BJ (cell line): Measurements from ENCODE around the gene TH. TPM values are rescaled to one million over a fixed set of nuclear protein-coding genes. Genes with fewer than 3 reads are reported as not detected.

ENCODE experiments used
- CTCF ChIA-PET: fragments of 350-600 bp; formaldehyde crosslinking; extraction: SDS; loops from one replicate; lab custom pipeline; 2021; ENCODE audit warnings: antibody characterized with exemption, inconsistent platforms; lab: Yijun Ruan, JAX
- POLR2A ChIA-PET: fragments of 300-600 bp; sonication (Branson Sonifier 250); formaldehyde crosslinking; extraction: SDS; loops from one replicate; lab custom pipeline; 2021; ENCODE audit warnings: antibody characterized with exemption; lab: Charles Lee
- DNase-seq: peaks from one replicate; pipeline ENCODE4 v3.0.0-alpha.2; 2011; ENCODE audit warnings: low read depth
- H3K27me3 ChIP-seq: 2 replicates; pipeline ENCODE4 v1.6.0; 2011; ENCODE audit warnings: low read length; ENCODE audit not compliant: control insufficient read depth, insufficient read depth
- H3K36me3 ChIP-seq: 2 replicates; pipeline ENCODE4 v1.5.1; 2011; ENCODE audit warnings: low read length; ENCODE audit not compliant: control insufficient read depth, insufficient read depth
- H3K4me3 ChIP-seq: 2 replicates; pipeline ENCODE4 v1.5.1; 2011; ENCODE audit warnings: low read depth, mild to moderate bottlenecking, control low read depth, low read length
- CTCF ChIP-seq: IDR thresholded peaks from 2 replicates; pipeline ENCODE4 v1.5.1; 2011; ENCODE audit warnings: low read depth, mild to moderate bottlenecking, control low read depth, inconsistent platforms, low read length, moderate library complexity; ENCODE audit not compliant: insufficient read depth
- polyA plus RNA-seq: library from polyadenylated mRNA; depleted of rRNA; stranded (reverse); fragments of >200 nt; gene quantifications from 2 replicates; pipeline ENCODE4 v1.2.3, GENCODE V29; 2011

TH gene
- polyA plus RNA-seq, 1 experiment = not detected

- CTCF ChIA-PET = interaction anchor here (0.6 to 21.8 kb wide), 76 partner anchors 11 to 512 kb away, joined by 3 to 1066 read pairs (median 5); partner anchors contain the start of genes IGF2, INS, SYT8 and TNNI2
Measured at GRCh38 chr11:2151500-2152257, 19.9 kb downstream of the TH start.

GRCh38 chr11:2149864-2150847 is 21.5 kb downstream of the TH start:
- H3K27me3 ChIP-seq = peaks cover 18% of the 10 kb centered on the region
- no peak for DNase-seq
- CTCF ChIA-PET = interaction anchor here (0.9 to 21.8 kb wide), 43 partner anchors 9 to 500 kb away, joined by 3 to 1066 read pairs (median 9); partner anchors contain the start of genes IGF2, INS, SYT8 and TNNI2
- POLR2A ChIA-PET = interaction anchor here (0.6 kb wide), 2 partner anchors 13 to 118 kb away, joined by 3 read pairs; no protein-coding TSS in a partner anchor
- H3K4me3 ChIP-seq = no peak overlapping the region
- TF ChIP-seq CTCF = peak; percentile 63
- no peaks in the 10 kb centered on the region for H3K36me3 ChIP-seq

More at GRCh38 chr11:2151500-2152257, 19.9 kb downstream of the TH start:
- no peak for DNase-seq
- POLR2A ChIA-PET = no interaction called here
- peaks cover 11% of the 10 kb centered on the region for H3K27me3 ChIP-seq
- TF ChIP-seq CTCF = peak; percentile 76
- H3K4me3 ChIP-seq = no peak overlapping the region
- no peaks in the 10 kb centered on the region for H3K36me3 ChIP-seq

GRCh38 chr11:2149460-2149859 is 22.2 kb downstream of the TH start:
- no peak for TF ChIP-seq CTCF
- ChIA-PET CTCF (interaction anchor here (0.9 to 21.8 kb wide), 28 partner anchors 8 to 509 kb away, joined by 3 to 1066 read pairs (median 22); partner anchors contain the start of genes IGF2, INS, SYT8 and TNNI2), POLR2A (interaction anchor here (0.6 kb wide), 1 partner anchor 12 kb away, joined by 3 read pairs; no protein-coding TSS in a partner anchor)
- DNase-seq = no peak
- Histone ChIP-seq H3K4me3 (no peak overlapping the region), H3K36me3 (no peaks in the 10 kb centered on the region), H3K27me3 (peaks cover 25% of the 10 kb centered on the region)

GRCh38 chr11:2148595-2148994 is 23.0 kb downstream of the TH start:
- POLR2A ChIA-PET = no interaction called here
- H3K27me3 ChIP-seq = peaks cover 27% of the 10 kb centered on the region
- CTCF ChIA-PET = interaction anchor here (1.2 to 21.8 kb wide), 10 partner anchors 9 to 508 kb away, joined by 3 to 1066 read pairs (median 53); no protein-coding TSS in a partner anchor
- TF ChIP-seq CTCF = no peak
- no peaks in the 10 kb centered on the region for H3K36me3 ChIP-seq
- H3K4me3 ChIP-seq = no peak overlapping the region
- no peak for DNase-seq
